ENCODE data around the gene F2R.
"Not testable (repeated sequence)": the region's sequence is repeated elsewhere in the genome, so short reads cannot be mapped to it uniquely, and the experiment has no call there.

Gene F2R

GRCh38 chr5:76751291-76751690 is 35.4 kb downstream of the F2R start:
- no peak for DNase-seq (ENCODE audit: low read depth in 1 of 2, low spot score in 1 of 2)

- no peak for DNase-seq (ENCODE audit: low read depth in 1 of 2, low spot score in 1 of 2)
Measured at GRCh38 chr5:76754668-76755078, 38.7 kb downstream of the F2R start.

GRCh38 chr5:76755779-76756637 is 40.1 kb downstream of the F2R start:
- DNase-seq (ENCODE audit: low read depth in 1 of 2, low spot score in 1 of 2): no peak

- DNase-seq (ENCODE audit: low read depth in 1 of 2, low spot score in 1 of 2): no peak
Measured at GRCh38 chr5:76757049-76757448, 41.1 kb downstream of the F2R start.

- DNase-seq (ENCODE audit: low read depth in 1 of 2, low spot score in 1 of 2): not testable (repeated sequence)
Measured at GRCh38 chr5:76761118-76761517, 45.2 kb downstream of the F2R start.

- DNase-seq (ENCODE audit: low read depth in 1 of 2, low spot score in 1 of 2): no peak
Measured at GRCh38 chr5:76762484-76762883, 46.6 kb downstream of the F2R start.

- no peak for DNase-seq (ENCODE audit: low read depth in 1 of 2, low spot score in 1 of 2)
Measured at GRCh38 chr5:76763136-76763535, 47.2 kb downstream of the F2R start.

- no peak for DNase-seq (ENCODE audit: low read depth in 1 of 2, low spot score in 1 of 2)
Measured at GRCh38 chr5:76764374-76764773, 48.4 kb downstream of the F2R start.

- no peak for DNase-seq (ENCODE audit: low read depth in 1 of 2, low spot score in 1 of 2)
Measured at GRCh38 chr5:76765249-76765648, 49.3 kb downstream of the F2R start.

GRCh38 chr5:76766746-76767145 is 50.8 kb downstream of the F2R start:
- no peak for DNase-seq (ENCODE audit: low read depth in 1 of 2, low spot score in 1 of 2)

- DNase-seq (ENCODE audit: low read depth in 1 of 2, low spot score in 1 of 2): not testable (repeated sequence)
Measured at GRCh38 chr5:76771041-76771440, 55.1 kb downstream of the F2R start.

GRCh38 chr5:76771705-76772405 is 55.9 kb downstream of the F2R start:
- DNase-seq (ENCODE audit: low read depth in 1 of 2, low spot score in 1 of 2): no peak

- DNase-seq (ENCODE audit: low read depth in 1 of 2, low spot score in 1 of 2): no peak
Measured at GRCh38 chr5:76775921-76776320, 60.0 kb downstream of the F2R start.

GRCh38 chr5:76776391-76776790 is 60.5 kb downstream of the F2R start:
- DNase-seq (ENCODE audit: low read depth in 1 of 2, low spot score in 1 of 2): no peak

- not testable (repeated sequence) for DNase-seq (ENCODE audit: low read depth in 1 of 2, low spot score in 1 of 2)
Measured at GRCh38 chr5:76780616-76781015, 64.7 kb downstream of the F2R start.

- DNase-seq (ENCODE audit: low read depth in 1 of 2, low spot score in 1 of 2): no peak
Measured at GRCh38 chr5:76781775-76782174, 65.8 kb downstream of the F2R start.

GRCh38 chr5:76782444-76782843 is 66.5 kb downstream of the F2R start:
- no peak for DNase-seq (ENCODE audit: low read depth in 1 of 2, low spot score in 1 of 2)
